HepG2 (cell line): ENCODE data around the gene JAKMIP3. TPM values are rescaled to one million over a fixed set of nuclear protein-coding genes. Genes with fewer than 3 reads are reported as not detected.

ENCODE experiments used
- ATAC-seq: fragments of 200-7000 bp; cut with Tn5 transposase; 3 replicates; pipeline ENCODE4 v1.9.1; 2020; ENCODE audit warnings: mild to moderate bottlenecking, moderate library complexity
- BruUV-seq: library from RNA; stranded (reverse); fragments of 400-500 nt; replicated peaks from 2 replicates; lab custom pipeline; 2021; lab: Mats Ljungman, UMichigan
- CTCF ChIA-PET: fragments of 300-600 bp; formaldehyde crosslinking; extraction: SDS; loops from one replicate; lab custom pipeline; 2021; ENCODE audit warnings: low total read pairs, inconsistent platforms, low intra/inter-chr PET ratio; lab: Yijun Ruan, JAX
- POLR2A ChIA-PET: fragments of 350-600 bp; sonication (Branson Sonifier 250); formaldehyde crosslinking; loops from one replicate; lab custom pipeline; 2020; ENCODE audit warnings: antibody characterized with exemption, inconsistent platforms; lab: Yijun Ruan, JAX
- DNase-seq: peaks from one replicate; pipeline ENCODE4 v3.0.0-alpha.2; 2015; ENCODE audit warnings: low spot score
- FAIRE-seq: peaks from 3 replicates; lab custom pipeline; 2011; peaks lifted over from hg19 to GRCh38; lab: Jason Lieb, UNC
- H2AFZ ChIP-seq: one replicate; pipeline ENCODE4 v1.6.1; 2011; ENCODE audit warnings: low read length, inconsistent platforms
- H3K27ac ChIP-seq: fragments of 300-600 bp; 3 replicates; pipeline ENCODE4 v1.8.0; 2011; ENCODE audit warnings: mixed run types, mild to moderate bottlenecking, mixed read lengths, low read length, inconsistent platforms; ENCODE audit not compliant: insufficient read depth; ENCODE audit errors: extremely low read length
- H3K27me3 ChIP-seq, 2 experiments: fragments of 200-600 bp in 1 of 2; 2 replicates in 1 of 2; 3 replicates in 1 of 2; pipeline versions ENCODE4 v1.6.0 to v1.8.0; 2011; ENCODE audit warnings: low read length in 2 of 2, mild to moderate bottlenecking in 2 of 2, moderate library complexity in 2 of 2, inconsistent platforms in 1 of 2; ENCODE audit not compliant: insufficient read depth in 2 of 2, control insufficient read depth in 1 of 2
- H3K36me3 ChIP-seq, 2 experiments: fragments of 200-600 bp in 1 of 2; replicated peaks in 1 of 2; 2 replicates in 1 of 2; 3 replicates in 1 of 2; pipeline versions ENCODE4 v1.5.1 to v1.8.0; 2011; ENCODE audit warnings: low read length in 2 of 2, inconsistent platforms in 1 of 2; ENCODE audit not compliant: insufficient read depth in 2 of 2, control insufficient read depth in 1 of 2
- H3K4me1 ChIP-seq: 2 replicates; pipeline ENCODE4 v1.5.1; 2012; ENCODE audit warnings: low read length, inconsistent platforms; ENCODE audit not compliant: insufficient read depth
- H3K4me2 ChIP-seq: 2 replicates; pipeline ENCODE4 v1.6.0; 2011; ENCODE audit warnings: low read depth, low read length, inconsistent platforms
- H3K4me3 ChIP-seq, 3 experiments: fragments of 200-600 bp in 1 of 3; sonication (generic), shearing (Covaris generic) in 1 of 3; replicated peaks in 1 of 3; 2 replicates each; pipeline ENCODE4 v1.5.1; 2011 to 2016; ENCODE audit warnings: low read length in 3 of 3, inconsistent platforms in 2 of 3, low read depth in 2 of 3, mild to moderate bottlenecking in 2 of 3, control low read depth in 1 of 3, mixed read lengths in 1 of 3; ENCODE audit not compliant: insufficient read depth in 1 of 3
- H3K79me2 ChIP-seq: one replicate; pipeline ENCODE4 v1.6.1; 2011; ENCODE audit warnings: low read length, inconsistent platforms; ENCODE audit not compliant: insufficient read depth
- H3K9ac ChIP-seq: 2 replicates; pipeline ENCODE4 v1.6.0; 2011; ENCODE audit warnings: mild to moderate bottlenecking, low read depth, low read length, inconsistent platforms; ENCODE audit not compliant: insufficient read depth
- H3K9me3 ChIP-seq: 2 replicates; pipeline ENCODE4 v1.5.1; 2012; ENCODE audit warnings: mild to moderate bottlenecking, low read length
- H4K20me1 ChIP-seq: 2 replicates; pipeline ENCODE4 v1.6.0; 2011; ENCODE audit warnings: inconsistent platforms, mild to moderate bottlenecking, low read length, moderate library complexity; ENCODE audit not compliant: insufficient read depth
- CBX5 ChIP-seq: sonication (generic); formaldehyde crosslinking; IDR thresholded peaks from 2 replicates; pipeline ENCODE4 v1.4.0; 2020; ENCODE audit warnings: missing genetic modification reagents, borderline replicate concordance
- ELK4 ChIP-seq: sonication (generic); formaldehyde crosslinking; IDR thresholded peaks from 2 replicates; pipeline ENCODE4 v1.9.0; 2021; ENCODE audit warnings: missing genetic modification reagents, borderline replicate concordance
- FIP1L1 ChIP-seq: fragments of 200-400 bp; formaldehyde crosslinking; IDR thresholded peaks from 2 replicates; pipeline ENCODE4 v1.6.1; 2018; ENCODE audit warnings: low read depth, mild to moderate bottlenecking, low read length, moderate library complexity, borderline replicate concordance; ENCODE audit not compliant: insufficient read depth
- SIN3A ChIP-seq: IDR thresholded peaks from 2 replicates; pipeline ENCODE4 v1.6.1; 2011; ENCODE audit warnings: low read depth, mild to moderate bottlenecking, control low read depth, low read length, borderline replicate concordance
- ZNF280D ChIP-seq: sonication (generic); formaldehyde crosslinking; IDR thresholded peaks from 2 replicates; pipeline ENCODE4 v1.5.1; 2020; ENCODE audit warnings: mild to moderate bottlenecking, missing genetic modification reagents
- ZNF317 ChIP-seq: sonication (generic); formaldehyde crosslinking; IDR thresholded peaks from 2 replicates; pipeline ENCODE4 v1.5.0; 2020; ENCODE audit warnings: mild to moderate bottlenecking, missing genetic modification reagents
- ZNF496 ChIP-seq: sonication (generic); formaldehyde crosslinking; IDR thresholded peaks from 2 replicates; pipeline ENCODE4 v1.8.1; 2023; ENCODE audit warnings: mild to moderate bottlenecking, moderate library complexity, missing genetic modification reagents; ENCODE audit not compliant: insufficient replicate concordance
- WGBS: methylation state at CpG from one replicate; pipeline ENCODE4 v1.1.6; 2017; ENCODE audit warnings: low lambda C conversion rate; 5-methylcytosine and 5-hydroxymethylcytosine counted together
- in situ Hi-C: cut with HindIII; loops from 2 replicates; pipeline ENCODE4 v1.10.0; 2017; ENCODE audit warnings: low pct_unique_long_range_greater_than_20kb; ENCODE audit not compliant: extremely low pct_ligation_motif_present
- intact Hi-C: fragments of 100-400 bp; cut with micrococcal nuclease; formaldehyde crosslinking; loops from one replicate; pipeline ENCODE4 v1.10.0; 2022; ENCODE audit not compliant: unreplicated experiment
- polyA plus RNA-seq, 8 experiments: library from polyadenylated mRNA; depleted of rRNA in 3 of 8; stranded (reverse) in 7 of 8; unstranded in 1 of 8; fragments of >200 nt; fragmentation: Illumina TruSeq in 4 of 8; extraction: Trizol in 4 of 8; gene quantifications; 2 replicates each; pipeline versions ENCODE4 v1.2.1 to v1.2.3, GENCODE V29; 2011 to 2016; ENCODE audit warnings: low read depth in 4 of 8, missing spikeins in 1 of 8, mixed read lengths in 1 of 8; ENCODE audit not compliant: insufficient read depth in 1 of 8
- total RNA-seq, 5 experiments: library from RNA; depleted of rRNA; stranded (reverse); fragments of >200 nt; fragmentation: Illumina TruSeq; extraction: Trizol; gene quantifications; 2 replicates each; pipeline ENCODE4 v1.2.3, GENCODE V29; 2016; ENCODE audit warnings: low read depth in 1 of 5

Gene JAKMIP3
- total and polyA plus RNA-seq, 2 of the 13 experiments (the other 11 are each of a cell fraction or from before 2014, with no cell fraction given) = 0.03 to 0.11 TPM

GRCh38 chr10:132050191-132050590 is 15.6 kb upstream of the JAKMIP3 start (continued):
- TF ChIP-seq FIP1L1 (no peak), ZNF496 (CRISPR knock-in tag) (no peak)

GRCh38 chr10:132052124-132052523 is 13.6 kb upstream of the JAKMIP3 start:
- Histone ChIP-seq H3K27ac (no peak overlapping the region), H3K4me1 (peaks cover 6% of the 10 kb centered on the region), H3K4me3 (no peak overlapping the region), H3K27me3 (peaks cover 3 to 17% of the 10 kb centered on the region in 2 experiments; a peak in 3 of 5 replicates), H3K9me3 (peaks cover 25% of the 10 kb centered on the region), H3K36me3 (no peaks in the 10 kb centered on the region), H3K79me2 (no peaks in the 10 kb centered on the region), H3K4me2 (no peak overlapping the region), H4K20me1 (no peaks in the 10 kb centered on the region), H3K9ac (no peak overlapping the region), H2AFZ (no peak overlapping the region)
- WGBS = 9% methylated on average over 1 of the region's 1 CpG
- POLR2A ChIA-PET = no interaction called here
- DNase-seq (no peak), ATAC-seq (no peak), FAIRE-seq (no peak)
- CTCF ChIA-PET = no interaction called here
- intact Hi-C loops (no loop called here), in situ Hi-C loops (no loop called here)
- no TSS peak for BruUV-seq
- TF ChIP-seq SIN3A (no peak), CBX5 (0 out of 2 replicates have a peak, but pooled peaks have one; percentile 34), ELK4 (CRISPR knock-in tag) (no peak), ZNF280D (CRISPR knock-in tag) (0 out of 2 replicates have a peak, but pooled peaks have one; percentile 45), ZNF317 (peak; percentile 100)
